HG02763 (cell line): ENCODE results near the gene TSACC.
A peak's percentile ranks its signal among the peaks of the same experiment; 100 is the strongest.
"Not testable (repeated sequence)": the region's sequence is repeated elsewhere in the genome, so short reads cannot be mapped to it uniquely, and the experiment has no call there.

Source experiments
- ATAC-seq: cut with Tn5 transposase; IDR thresholded peaks from one replicate; pipeline ENCODE4 v1.9.1; 2021; ENCODE audit warnings: mild to moderate bottlenecking, moderate library complexity; ENCODE audit not compliant: unreplicated experiment

Gene TSACC

DNA sequence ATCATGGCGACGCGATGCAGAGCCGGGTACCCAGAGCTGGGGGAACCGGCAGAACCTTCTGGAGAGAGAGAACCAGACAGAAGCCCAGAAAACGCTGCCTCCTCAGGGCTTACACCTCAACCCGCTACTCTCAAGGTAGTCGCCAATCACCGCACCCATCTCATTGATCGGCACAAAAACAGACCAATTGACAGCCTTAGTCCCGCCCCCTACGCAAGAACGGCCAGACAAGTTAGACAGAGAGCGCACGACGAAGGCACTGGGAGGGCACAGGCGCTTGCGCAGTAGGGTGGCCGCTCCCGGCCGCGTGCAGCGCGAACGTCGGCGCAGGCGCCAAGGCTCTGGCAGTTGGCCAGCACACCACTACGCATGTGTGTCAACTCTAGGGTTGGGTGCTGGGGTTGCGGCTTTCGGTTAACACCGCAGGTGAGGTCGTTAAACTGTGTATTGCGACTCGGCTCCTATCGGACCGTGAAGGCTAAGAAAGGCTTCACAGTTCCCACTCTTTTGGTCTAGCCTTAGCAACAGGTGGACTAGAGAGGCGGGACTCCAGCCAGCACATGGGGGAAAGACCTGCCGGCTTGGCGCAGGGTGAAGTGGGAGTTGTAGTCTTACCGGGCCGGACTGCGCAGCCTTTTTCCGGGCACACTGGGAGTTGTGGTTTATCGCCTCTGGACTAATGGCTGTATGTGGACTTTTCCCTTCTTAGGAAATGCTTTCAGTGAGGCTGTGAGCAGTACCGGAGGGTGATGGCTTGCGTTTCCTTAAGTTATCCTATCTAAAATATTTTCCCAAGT lies at the start of gene TSACC, which contains the start of gene CCT3:
Gene TSACC, plus strand, starts transcription at position 347 of the 797 bp plus-strand sequence. CDS start 1,232 bp downstream, outside the sequence.
Gene CCT3, minus strand, starts transcription at position 113 of the 797 bp plus-strand sequence. Its CDS starts 108 bp downstream, at position 5.
- peak; percentile 92 for ATAC-seq

DNA sequence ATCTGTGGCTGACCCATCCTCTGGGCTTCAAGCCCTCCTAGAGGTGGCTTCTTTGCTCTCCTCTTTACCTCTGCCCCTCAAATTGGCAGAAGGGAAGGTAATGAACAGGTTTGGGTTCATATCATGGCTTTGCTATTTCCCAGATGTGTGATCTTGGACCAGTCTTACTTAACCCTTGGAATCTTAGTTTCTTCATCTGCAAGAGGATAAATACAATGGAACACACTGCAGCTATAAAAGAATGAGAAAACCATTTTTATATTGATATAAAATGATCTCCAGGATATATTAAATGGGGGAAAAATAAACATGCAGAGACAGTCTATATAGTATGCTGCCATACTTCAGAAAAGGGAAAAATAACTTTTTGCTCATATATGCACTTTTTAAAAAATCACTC lies 48.5 kb upstream of the TSACC start:
- ATAC-seq, result no peak

DNA sequence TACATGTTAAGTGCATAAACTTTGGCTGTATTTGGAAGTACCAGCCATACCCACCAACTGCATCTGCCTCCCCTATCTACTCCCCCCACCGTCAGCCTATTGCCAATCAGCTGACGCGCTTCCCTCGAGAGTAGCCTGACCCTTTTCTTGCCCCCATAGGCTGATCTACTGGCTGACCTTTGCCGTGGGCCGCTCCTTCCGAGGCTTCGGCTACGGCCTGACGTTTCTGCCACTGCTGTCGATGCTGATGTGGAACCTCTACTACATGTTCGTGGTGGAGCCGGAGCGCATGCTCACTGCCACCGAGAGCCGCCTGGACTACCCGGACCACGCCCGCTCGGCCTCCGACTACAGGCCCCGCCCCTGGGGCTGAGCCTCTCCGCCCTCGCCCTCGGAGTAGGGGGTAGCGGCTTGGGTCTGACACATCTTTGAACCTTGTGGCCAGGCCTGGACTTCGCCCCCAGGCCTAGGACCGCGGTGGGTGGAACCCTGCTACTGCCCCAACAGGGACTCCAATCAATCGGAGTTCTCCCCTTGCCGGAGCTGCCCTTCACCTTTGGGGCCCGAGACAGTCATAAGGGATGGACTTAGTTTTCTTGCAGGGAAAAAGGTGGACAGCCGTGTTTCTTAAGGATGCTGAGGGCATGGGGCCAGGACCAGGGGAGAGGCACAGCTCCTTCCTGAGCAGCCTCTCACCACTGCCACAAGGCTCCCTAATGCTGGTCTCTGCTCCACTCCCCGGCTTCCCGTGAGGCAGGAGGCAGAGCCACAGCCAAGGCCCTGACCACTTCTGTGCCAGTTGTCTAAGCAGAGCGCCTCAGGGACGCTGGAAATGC lies 46.9 kb upstream of the TSACC start:
- no peak for ATAC-seq

DNA sequence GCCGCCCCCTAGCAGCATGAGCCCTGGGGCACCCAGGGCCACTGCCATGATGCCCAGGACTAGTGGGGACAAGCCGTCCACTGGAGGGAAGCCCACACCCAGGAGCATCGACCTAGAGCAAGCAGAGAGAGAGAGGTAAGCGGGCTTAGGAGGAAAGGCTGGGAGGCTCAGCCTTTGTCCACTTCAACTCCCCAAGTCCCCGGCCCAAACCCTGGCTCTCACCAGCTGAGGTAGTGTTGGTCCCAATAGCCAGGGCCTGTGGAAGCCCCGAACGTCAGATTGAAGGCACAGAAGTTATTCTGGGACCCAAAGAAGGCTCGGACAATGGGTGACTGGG lies 45.3 kb upstream of the TSACC start:
- no peak for ATAC-seq

DNA sequence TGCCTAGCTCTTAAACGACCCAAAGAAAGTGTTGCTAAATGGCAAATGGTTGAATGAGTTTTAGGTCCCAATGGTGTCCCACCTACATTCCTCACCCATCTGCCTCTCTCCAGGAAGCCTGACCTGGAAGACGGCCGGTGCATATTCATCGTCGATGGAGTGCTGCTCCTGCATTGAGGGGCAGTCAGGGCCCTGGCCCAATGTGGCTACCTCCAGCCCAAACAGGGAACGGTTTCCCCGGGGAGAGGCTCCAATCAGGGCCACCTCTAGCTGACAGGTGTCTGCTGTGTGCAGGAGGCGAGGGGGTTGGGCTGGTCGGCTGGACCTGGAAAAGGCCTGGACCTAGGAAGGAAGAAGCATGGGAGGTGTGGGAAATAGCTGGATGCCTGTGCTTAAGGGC lies 44.4 kb upstream of the TSACC start:
- ATAC-seq, result no peak

DNA sequence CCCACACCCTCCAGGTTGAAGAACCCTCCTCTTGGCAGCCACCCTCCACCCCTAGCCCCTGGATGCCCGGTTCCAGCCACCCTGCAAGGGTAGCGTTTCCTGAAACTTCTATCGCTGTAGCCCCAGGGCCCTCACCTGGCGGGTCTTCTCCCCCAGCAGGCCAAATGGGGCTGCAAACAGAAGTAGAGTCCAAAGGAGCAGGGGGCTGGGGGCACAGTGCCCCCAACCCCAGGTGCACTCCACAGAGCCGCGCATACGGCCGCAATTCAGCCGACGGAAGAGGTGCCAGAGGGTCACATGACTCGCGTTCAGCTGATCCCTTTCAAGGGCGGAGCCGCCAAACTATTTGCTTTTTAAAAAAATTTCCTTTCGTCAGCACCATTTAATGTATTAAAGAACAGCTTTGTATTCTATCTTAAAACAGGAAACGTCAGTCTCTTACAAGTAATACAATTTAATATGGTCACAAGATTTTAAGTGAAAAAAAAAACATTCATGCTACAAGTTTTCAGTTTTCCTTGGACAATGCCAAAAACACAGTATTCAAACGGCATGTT lies 42.9 kb upstream of the TSACC start, which contains the start of gene GLMP:
Gene GLMP, minus strand, starts transcription at position 289 of the 557 bp plus-strand sequence. Its CDS starts 34 bp downstream, at position 255.
- no peak for ATAC-seq

DNA sequence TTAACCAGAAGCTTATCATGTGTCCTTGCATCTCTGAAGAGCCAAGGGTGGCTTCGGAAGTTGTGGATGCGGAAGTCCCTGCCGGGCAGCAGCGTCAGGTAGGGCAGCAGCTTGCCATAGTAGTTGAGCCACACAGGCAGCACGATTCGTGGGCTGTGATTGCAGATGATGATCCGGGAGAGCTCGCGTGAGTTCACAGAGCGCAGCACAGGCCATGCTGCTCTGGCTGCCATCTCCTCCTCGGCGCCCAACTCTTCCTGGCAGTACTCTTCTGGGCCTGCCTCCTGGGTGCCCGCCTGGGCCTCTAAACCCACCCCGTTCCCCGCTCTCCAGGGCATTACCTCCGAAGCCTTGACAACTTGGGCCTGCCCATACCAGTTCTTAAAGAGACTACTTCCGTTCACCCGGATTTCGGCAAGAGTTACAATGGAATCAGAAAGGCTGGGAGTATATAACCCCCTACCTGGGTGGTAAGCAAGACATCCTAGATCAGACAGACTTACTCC lies 39.4 kb upstream of the TSACC start, which contains the start of gene VHLL:
Gene VHLL, minus strand, starts transcription at position 456 of the 506 bp plus-strand sequence. Its CDS starts 118 bp downstream, at position 338.
- no peak for ATAC-seq

DNA sequence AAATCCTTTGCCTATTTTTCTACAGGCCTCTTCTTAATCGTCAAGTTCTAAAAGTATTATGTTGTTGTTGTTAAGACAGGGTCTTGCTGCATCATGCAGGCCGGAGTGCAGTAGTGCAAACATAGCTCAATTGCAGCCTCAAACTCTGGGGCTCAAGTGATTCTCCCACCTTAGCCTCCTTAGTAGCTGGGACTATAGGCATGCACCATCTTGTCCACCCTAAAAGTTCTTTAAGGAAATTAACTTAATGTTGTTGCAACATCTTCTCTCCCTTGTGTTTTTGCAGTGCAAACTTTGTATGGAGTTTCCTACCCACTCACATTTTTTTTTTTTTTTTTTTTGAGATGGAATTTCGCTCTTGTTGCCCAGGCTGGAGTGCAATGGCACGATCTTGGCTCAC lies 35.1 kb upstream of the TSACC start:
- no peak for ATAC-seq

DNA sequence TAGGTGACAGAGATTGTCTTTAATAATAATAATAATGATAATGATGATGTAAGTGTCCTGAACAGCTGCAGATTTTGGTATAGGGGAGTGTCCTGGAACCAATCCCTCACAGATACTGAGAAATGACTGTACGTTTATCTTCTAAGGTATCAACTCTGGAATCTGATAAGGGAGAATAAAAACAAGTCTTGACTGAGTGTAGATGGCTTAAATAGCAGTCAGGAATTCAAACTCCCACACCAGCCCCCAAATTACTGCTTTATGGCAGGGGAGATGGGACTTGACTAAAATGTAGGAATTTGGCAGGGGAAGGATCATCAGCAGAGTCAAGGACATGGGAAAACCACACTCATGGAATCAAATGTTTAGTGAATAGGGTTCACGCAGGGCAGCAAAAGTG lies 33.1 kb upstream of the TSACC start:
- ATAC-seq, result no peak

DNA sequence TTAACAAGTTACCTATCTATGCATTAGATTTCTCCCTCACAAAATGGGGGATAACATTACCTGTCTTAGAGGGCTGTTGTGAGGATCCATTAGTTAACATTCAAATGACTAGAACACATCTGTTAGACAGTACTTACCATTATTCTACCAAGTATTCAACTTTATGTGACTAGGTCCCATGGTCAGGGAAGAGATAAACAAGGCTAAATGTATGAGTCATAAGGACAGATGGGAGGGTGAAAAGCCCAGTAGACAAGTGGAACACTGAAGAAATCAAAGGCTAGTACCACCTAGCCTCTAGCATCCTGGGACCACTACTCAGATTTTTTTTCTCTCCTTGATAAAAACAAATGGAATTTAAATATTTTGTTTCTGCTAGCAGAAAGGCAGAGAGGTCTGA lies 30.2 kb upstream of the TSACC start:
- ATAC-seq, result no peak

DNA sequence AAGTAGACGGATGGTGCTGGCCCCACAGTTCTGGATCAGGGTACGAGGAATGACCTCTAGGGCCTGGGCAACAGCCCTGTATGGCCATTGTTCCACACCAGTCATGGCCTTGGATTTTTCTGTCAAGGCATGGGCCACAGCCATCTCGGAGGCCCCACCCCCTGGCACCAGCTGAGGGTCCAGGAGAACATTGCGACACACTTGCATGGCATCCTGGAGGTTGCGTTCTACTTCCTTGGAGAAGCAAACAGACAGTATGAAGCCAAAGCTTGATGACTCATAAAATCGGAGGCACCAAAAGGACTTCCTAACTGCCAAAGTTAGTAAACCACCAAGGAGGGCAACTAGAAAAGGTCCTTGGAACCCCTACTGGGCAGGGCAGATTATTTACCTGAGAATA lies 27.4 kb upstream of the TSACC start:
- ATAC-seq, result no peak

DNA sequence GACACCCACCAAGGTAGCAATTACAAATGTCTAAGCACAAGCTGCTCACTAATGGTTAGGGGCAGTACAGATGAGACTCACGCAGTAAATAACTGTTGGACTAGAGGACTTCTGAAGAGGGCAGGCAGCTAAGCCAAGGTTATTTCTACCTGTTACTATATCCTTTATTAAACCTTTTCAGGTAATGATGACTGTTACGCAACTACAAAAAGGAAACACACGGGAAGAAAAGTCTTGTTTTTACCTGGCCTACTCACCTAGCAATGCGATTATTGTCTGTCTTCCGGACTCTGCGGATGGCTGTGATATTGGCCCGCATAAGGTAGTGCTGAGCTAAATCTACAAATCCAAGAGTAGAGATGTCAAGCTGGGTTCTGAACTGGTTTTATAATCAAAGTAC lies 21.4 kb upstream of the TSACC start:
- no peak for ATAC-seq

DNA sequence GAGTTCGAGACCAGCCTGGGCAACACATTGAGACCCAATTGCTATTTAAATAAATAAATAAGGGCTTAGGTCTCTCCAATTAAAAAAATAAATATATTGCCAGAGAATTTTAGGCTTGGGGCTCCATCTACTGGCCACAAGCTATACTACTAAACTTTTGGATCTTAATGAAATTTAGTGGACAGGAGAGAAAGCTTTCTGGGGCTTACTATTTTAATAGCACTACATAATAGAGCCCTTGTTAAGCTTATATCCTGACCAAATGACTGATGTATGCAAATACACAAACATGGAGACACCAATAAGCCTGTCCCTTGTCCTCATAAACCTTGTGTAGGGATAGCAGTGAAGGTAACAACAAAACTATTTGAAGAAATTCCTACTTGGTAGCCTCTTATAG lies 18.7 kb upstream of the TSACC start:
- ATAC-seq, result no peak

DNA sequence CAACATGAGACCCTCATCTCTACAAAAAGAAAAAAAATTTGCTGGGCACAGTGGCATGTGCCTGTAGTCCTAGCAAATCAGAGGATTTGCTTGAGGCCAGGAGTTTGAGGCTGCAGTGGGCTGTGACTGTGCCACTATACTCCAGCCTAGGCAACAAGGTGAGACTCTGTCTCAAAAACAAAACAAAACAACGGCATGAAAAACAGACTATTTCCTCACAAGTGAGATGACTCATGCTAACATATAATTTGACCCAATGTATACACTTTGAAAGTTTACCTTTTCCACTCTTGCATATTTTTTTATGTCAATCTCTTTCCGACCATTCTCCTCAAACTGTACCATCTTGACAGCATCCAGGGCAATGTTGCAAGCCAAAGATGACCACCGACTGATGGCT lies 17.8 kb upstream of the TSACC start:
- ATAC-seq, result no peak

DNA sequence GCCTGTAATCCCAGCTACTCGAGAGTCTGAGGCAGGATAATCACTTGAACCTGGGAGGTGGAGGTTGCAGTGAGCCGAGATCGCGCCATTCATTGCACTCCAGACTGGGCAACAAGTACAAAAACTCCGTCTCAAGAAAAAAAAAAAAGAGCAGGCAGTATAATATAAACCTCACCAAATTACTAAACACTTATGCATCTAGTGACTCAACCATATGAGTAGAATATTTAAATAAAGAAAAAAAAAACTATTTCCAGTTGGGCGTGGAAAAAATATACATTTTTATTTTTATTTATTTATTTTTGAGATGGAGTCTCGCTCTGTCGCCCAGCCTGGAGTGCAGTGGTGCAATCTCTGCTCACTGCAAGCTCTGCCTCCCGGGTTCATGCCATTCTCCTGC lies 15.1 kb upstream of the TSACC start:
- ATAC-seq, result not testable (repeated sequence)

DNA sequence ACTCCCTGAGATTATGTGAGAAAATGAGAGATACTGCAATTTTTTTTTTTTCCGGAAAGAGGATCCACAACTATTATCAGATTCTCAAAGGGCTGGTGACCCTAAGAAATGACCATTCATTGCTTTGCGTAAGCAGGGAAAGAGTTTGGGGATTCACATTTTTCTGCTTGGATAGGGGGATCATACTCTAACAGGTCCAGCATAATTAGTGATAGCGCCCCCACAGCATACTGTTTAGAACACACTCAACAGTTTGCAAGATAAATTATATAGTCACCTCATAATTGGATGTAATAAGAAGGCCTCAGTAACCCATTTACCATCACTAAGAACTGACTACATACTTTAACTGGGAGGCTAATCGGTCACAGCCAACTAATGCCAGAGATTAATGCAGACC lies 2.1 kb upstream of the TSACC start:
- no peak for ATAC-seq

DNA sequence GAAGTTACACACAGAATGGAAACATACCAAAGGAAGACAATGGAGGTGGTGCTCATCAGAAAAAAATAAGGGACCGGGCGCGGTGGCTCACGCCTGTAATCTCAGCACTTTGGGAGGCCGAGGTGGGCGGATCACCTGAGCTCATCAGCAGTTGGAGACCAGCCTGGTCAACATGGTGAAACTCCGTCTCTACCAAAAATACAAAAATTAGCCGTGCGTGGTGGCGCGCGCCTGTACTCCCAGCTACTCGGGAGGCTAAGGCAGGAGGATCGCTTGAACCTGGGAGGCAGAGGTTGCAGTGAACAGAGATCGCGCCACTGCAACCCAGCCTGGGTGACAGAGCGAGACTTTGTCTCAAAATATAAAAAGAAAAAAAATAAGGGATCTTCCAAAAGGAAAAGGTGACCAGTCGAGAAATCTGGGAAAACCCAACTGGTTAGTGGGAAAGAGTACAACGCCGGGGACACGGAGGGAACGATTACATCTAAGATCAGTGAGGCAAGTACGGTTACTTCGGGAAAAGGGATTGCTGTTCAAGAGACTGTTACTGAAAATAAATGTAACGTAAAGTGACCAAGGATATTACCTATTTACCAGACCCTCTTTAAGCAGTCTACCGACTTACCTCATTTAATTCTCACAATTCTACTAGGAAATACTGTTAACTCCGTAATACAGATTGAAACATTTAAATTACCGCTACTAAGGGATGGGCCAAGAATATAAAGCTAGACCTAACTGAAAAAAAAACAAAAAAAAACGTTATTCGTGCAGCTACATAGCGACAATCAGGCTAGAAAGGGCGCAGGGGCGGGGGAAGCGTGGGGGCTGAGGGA lies 1.1 kb upstream of the TSACC start:
- no peak for ATAC-seq

DNA sequence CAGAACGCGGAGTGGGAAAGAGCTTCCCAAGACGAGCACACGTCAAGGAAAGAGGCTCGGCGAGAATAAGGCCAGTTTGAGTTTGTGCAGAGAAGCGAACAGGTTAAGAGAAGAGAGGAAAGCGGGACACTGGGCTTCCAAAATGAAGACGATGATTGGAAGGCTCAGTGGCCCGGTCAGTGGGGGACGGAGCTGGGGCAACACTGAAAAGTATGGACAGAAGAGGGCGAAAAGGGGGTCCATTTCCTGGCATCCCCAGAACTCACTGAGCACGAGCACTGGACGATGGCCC lies 492 bp upstream of the TSACC start:
- no peak for ATAC-seq

DNA sequence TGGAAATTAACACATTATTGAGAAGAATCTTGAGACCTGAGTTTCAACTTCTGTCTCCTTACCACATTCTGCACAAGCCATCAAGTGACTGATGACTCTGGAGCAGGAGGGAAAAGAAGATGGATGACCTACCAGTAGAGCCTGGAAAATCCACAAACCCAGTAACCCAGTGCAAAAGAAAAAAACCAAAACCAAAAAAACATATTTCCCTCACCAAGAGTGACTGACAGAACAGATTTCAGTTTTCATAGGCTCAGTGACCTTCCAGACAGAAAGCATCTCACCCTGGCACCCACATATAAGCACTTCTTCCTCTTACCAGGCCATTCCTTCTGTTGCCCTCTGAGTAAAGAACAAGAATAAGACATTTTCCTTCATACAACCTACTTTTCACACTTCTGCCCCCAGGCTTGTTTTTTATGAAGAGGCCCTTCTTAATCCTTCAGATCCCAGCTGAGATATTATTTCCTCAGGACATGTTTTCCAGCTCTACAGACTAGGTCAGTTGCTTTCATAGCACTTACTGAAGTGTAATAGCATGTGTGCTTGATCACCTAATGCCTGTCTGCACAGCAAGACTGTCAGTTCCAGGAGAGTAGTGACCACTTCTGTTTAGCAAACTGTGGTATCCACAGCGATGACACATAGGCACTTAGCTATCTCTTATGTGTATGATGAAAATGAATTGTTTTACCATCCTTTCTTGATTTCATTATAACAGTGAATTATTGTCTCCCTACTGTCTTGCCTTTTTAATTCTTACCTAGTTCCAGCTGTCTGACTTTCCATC lies 4.0 kb downstream of the TSACC start:
- no peak for ATAC-seq

DNA sequence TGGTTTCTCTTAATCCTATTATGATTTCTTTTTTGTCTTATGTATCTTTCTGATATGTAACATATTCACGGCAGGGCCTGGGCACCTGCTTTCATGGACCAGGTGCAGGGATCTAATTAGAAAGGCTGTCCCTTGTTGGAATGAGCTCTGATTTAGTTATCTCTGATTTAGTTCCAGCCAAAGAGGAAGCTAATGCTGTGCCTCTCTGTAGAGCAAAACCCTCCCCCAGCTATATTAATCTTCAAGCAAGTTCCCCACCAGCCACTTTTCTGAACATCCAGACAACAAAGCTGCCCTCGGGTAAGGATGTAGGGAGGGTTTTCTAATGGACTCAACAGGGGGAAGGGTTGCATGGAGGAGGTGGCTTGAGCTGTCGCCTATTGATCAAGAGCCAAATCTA lies 6.1 kb downstream of the TSACC start:
- no peak for ATAC-seq
